Right ventricle myocardium superior (tissue), 1 donor: ENCODE results near the gene TARS3. TPM values are rescaled to one million over a fixed set of nuclear protein-coding genes. Genes with fewer than 3 reads are reported as not detected.
"Not testable (repeated sequence)": the region's sequence is repeated elsewhere in the genome, so short reads cannot be mapped to it uniquely, and the experiment has no call there.

ENCODE experiments used
- ATAC-seq: fragments of 200-7000 bp; cut with Tn5 transposase; one replicate; pipeline ENCODE4 v1.9.1; 2020; ENCODE audit warnings: mild to moderate bottlenecking; ENCODE audit not compliant: poor library complexity
- DNase-seq: peaks from one replicate; pipeline ENCODE4 v3.0.0-alpha.2; 2020
- intact Hi-C: fragments of 100-400 bp; cut with DNase I; formaldehyde crosslinking; loops from one replicate; pipeline ENCODE4 v1.11.2; 2022
- total RNA-seq: library from RNA; stranded (reverse); fragmentation: NEBNext Ultra II Directional; extraction: Animal tissue kit (Norgen Biotek cat#: 25700); gene quantifications from one replicate; pipeline ENCODE4 v1.2.1, GENCODE V29; 2021
- donor health status: DM: no; HTN: yes; CAD: no; lungs with severe emphysema.

TARS3 gene
- total RNA-seq, 1 donor from 2014 or later: 29.9 TPM

- ATAC-seq: no peak
- no peak for DNase-seq
- intact Hi-C loops: loop anchor here (5.0 kb wide), 1 partner anchor 97 kb away; no protein-coding TSS in a partner anchor
Measured at GRCh38 chr15:101639667-101640066, 84.6 kb downstream of the TARS3 start.

GRCh38 chr15:101637919-101638318 lies 86.4 kb downstream of the TARS3 start:
- DNase-seq (no peak), ATAC-seq (no peak)
- intact Hi-C loops: no loop called here

GRCh38 chr15:101637516-101637915 lies 86.8 kb downstream of the TARS3 start:
- intact Hi-C loops: no loop called here
- ATAC-seq: no peak
- DNase-seq: no peak

GRCh38 chr15:101637038-101637437 lies 87.2 kb downstream of the TARS3 start:
- no peak for DNase-seq
- ATAC-seq: no peak
- intact Hi-C loops: no loop called here

- intact Hi-C loops: no loop called here
- ATAC-seq: peak; percentile 55
Measured at GRCh38 chr15:101635944-101636727, 88.1 kb downstream of the TARS3 start.

GRCh38 chr15:101633356-101633755 lies 90.9 kb downstream of the TARS3 start:
- intact Hi-C loops: no loop called here
- no peak for ATAC-seq
- DNase-seq: no peak

More at GRCh38 chr15:101635944-101636727, 88.1 kb downstream of the TARS3 start:
- no peak for DNase-seq

GRCh38 chr15:101626729-101627128 lies 97.5 kb downstream of the TARS3 start:
- DNase-seq, ATAC-seq, intact Hi-C loops: not testable (repeated sequence)

- ATAC-seq (peak; percentile 90), DNase-seq (no peak)
- intact Hi-C loops: no loop called here
Measured at GRCh38 chr15:101625980-101626379, 98.3 kb downstream of the TARS3 start.

- intact Hi-C loops: no loop called here
- DNase-seq: no peak
- ATAC-seq: peak; percentile 14
Measured at GRCh38 chr15:101625184-101625583, 99.1 kb downstream of the TARS3 start.

- no peak for ATAC-seq
- intact Hi-C loops: no loop called here
- DNase-seq: no peak
Measured at GRCh38 chr15:101623367-101624304, 100.6 kb downstream of the TARS3 start.

- no peak for DNase-seq
- intact Hi-C loops: no loop called here
- ATAC-seq: no peak
Measured at GRCh38 chr15:101621961-101622360, 102.3 kb downstream of the TARS3 start.

- DNase-seq: no peak
- no peak for ATAC-seq
- intact Hi-C loops: no loop called here
Measured at GRCh38 chr15:101620671-101621070, 103.6 kb downstream of the TARS3 start.

- no peak for DNase-seq
- ATAC-seq: no peak
- intact Hi-C loops: loop anchor here (10.0 kb wide), 1 partner anchor 125 kb away; no protein-coding TSS in a partner anchor
Measured at GRCh38 chr15:101619615-101619865, 104.7 kb downstream of the TARS3 start.

GRCh38 chr15:101618851-101619614 lies 105.2 kb downstream of the TARS3 start:
- ATAC-seq: no peak
- intact Hi-C loops: loop anchor here (10.0 kb wide), 1 partner anchor 124 kb away; no protein-coding TSS in a partner anchor
- DNase-seq: no peak

GRCh38 chr15:101618076-101618475 lies 106.2 kb downstream of the TARS3 start:
- intact Hi-C loops: loop anchor here (10.0 kb wide), 1 partner anchor 123 kb away; no protein-coding TSS in a partner anchor
- DNase-seq (no peak), ATAC-seq (no peak)

GRCh38 chr15:101617390-101617965 lies 106.8 kb downstream of the TARS3 start:
- DNase-seq: peak; percentile 63
- intact Hi-C loops: loop anchor here (10.0 kb wide), 1 partner anchor 123 kb away; no protein-coding TSS in a partner anchor
- ATAC-seq: peak; percentile 1

GRCh38 chr15:101615986-101616848 lies 108.1 kb downstream of the TARS3 start:
- intact Hi-C loops: loop anchor here (10.0 kb wide), 1 partner anchor 121 kb away; no protein-coding TSS in a partner anchor

More at GRCh38 chr15:101615986-101616848, 108.1 kb downstream of the TARS3 start:
- DNase-seq (peak; percentile 88), ATAC-seq (peak; percentile 67)
